Measurements from ENCODE around the gene RIC3.

GRCh38 chr11:8060146-8060719 is 108.6 kb downstream of the RIC3 start:
- TF ChIP-seq, protein P1, sequence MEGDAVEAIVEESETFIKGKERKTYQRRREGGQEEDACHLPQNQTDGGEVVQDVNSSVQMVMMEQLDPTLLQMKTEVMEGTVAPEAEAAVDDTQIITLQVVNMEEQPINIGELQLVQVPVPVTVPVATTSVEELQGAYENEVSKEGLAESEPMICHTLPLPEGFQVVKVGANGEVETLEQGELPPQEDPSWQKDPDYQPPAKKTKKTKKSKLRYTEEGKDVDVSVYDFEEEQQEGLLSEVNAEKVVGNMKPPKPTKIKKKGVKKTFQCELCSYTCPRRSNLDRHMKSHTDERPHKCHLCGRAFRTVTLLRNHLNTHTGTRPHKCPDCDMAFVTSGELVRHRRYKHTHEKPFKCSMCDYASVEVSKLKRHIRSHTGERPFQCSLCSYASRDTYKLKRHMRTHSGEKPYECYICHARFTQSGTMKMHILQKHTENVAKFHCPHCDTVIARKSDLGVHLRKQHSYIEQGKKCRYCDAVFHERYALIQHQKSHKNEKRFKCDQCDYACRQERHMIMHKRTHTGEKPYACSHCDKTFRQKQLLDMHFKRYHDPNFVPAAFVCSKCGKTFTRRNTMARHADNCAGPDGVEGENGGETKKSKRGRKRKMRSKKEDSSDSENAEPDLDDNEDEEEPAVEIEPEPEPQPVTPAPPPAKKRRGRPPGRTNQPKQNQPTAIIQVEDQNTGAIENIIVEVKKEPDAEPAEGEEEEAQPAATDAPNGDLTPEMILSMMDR (IDR thresholded peaks at IDR 0.05), result no peak
- no peak for TF ChIP-seq POLR2A (IDR thresholded peaks at IDR 0.05)

Data from tibial nerve (tissue), 3 donors.